ENCODE results near the gene COP1.

- TF ChIP-seq POLR2A (IDR thresholded peaks at IDR 0.05) (no peak), CTCF (IDR thresholded peaks at IDR 0.05) (no peak), POLR2AphosphoS5 (IDR thresholded peaks at IDR 0.05) (no peak)
Measured at GRCh38 chr1:176165573-176165972, 41.5 kb downstream of the COP1 start.

Data from breast epithelium (tissue), 3 donors.